ENCODE results near the gene PDE4B.
"Not testable (repeated sequence)": the region's sequence is repeated elsewhere in the genome, so short reads cannot be mapped to it uniquely, and the experiment has no call there.

PDE4B gene

GRCh38 chr1:66055092-66055491 is 262.4 kb downstream of the PDE4B start:
- DNase-seq (ENCODE audit: low spot score): no peak

GRCh38 chr1:66057448-66057847 is 264.8 kb downstream of the PDE4B start:
- DNase-seq (ENCODE audit: low spot score): not testable (repeated sequence)

GRCh38 chr1:66058558-66058957 is 265.9 kb downstream of the PDE4B start:
- no peak for DNase-seq (ENCODE audit: low spot score)

- not testable (repeated sequence) for DNase-seq (ENCODE audit: low spot score)
Observed at GRCh38 chr1:66067219-66067618, 274.5 kb downstream of the PDE4B start.

GRCh38 chr1:66069976-66070876 is 277.5 kb downstream of the PDE4B start:
- DNase-seq (ENCODE audit: low spot score): no peak

- no peak for DNase-seq (ENCODE audit: low spot score)
Observed at GRCh38 chr1:66073388-66073787, 280.7 kb downstream of the PDE4B start.

GRCh38 chr1:66074147-66074546 is 281.5 kb downstream of the PDE4B start:
- no peak for DNase-seq (ENCODE audit: low spot score)

GRCh38 chr1:66078412-66078811 is 285.7 kb downstream of the PDE4B start:
- DNase-seq (ENCODE audit: low spot score): no peak

GRCh38 chr1:66083003-66083402 is 290.3 kb downstream of the PDE4B start:
- DNase-seq (ENCODE audit: low spot score): no peak

GRCh38 chr1:66084442-66084841 is 291.7 kb downstream of the PDE4B start:
- no peak for DNase-seq (ENCODE audit: low spot score)

- DNase-seq (ENCODE audit: low spot score): no peak
Observed at GRCh38 chr1:66085600-66085999, 292.9 kb downstream of the PDE4B start.

GRCh38 chr1:66088787-66089186 is 296.1 kb downstream of the PDE4B start:
- DNase-seq (ENCODE audit: low spot score): no peak

GRCh38 chr1:66090859-66091457 is 298.3 kb downstream of the PDE4B start:
- DNase-seq (ENCODE audit: low spot score): no peak

GRCh38 chr1:66095190-66095589 is 302.5 kb downstream of the PDE4B start:
- DNase-seq (ENCODE audit: low spot score): no peak

- not testable (repeated sequence) for DNase-seq (ENCODE audit: low spot score)
Observed at GRCh38 chr1:66100959-66101358, 308.3 kb downstream of the PDE4B start.

GRCh38 chr1:66104076-66104475 is 311.4 kb downstream of the PDE4B start:
- not testable (repeated sequence) for DNase-seq (ENCODE audit: low spot score)

- DNase-seq (ENCODE audit: low spot score): no peak
Observed at GRCh38 chr1:66108624-66109023, 315.9 kb downstream of the PDE4B start.

- no peak for DNase-seq (ENCODE audit: low spot score)
Observed at GRCh38 chr1:66112744-66113400, 320.2 kb downstream of the PDE4B start.

GRCh38 chr1:66119148-66119547 is 326.5 kb downstream of the PDE4B start:
- no peak for DNase-seq (ENCODE audit: low spot score)

- no peak for DNase-seq (ENCODE audit: low spot score)
Observed at GRCh38 chr1:66124670-66125069, 332.0 kb downstream of the PDE4B start.

- DNase-seq (ENCODE audit: low spot score): not testable (repeated sequence)
Observed at GRCh38 chr1:66128641-66129040, 335.9 kb downstream of the PDE4B start.

- DNase-seq (ENCODE audit: low spot score): no peak
Observed at GRCh38 chr1:66132324-66132723, 339.6 kb downstream of the PDE4B start.

- DNase-seq (ENCODE audit: low spot score): no peak
Observed at GRCh38 chr1:66134004-66134403, 341.3 kb downstream of the PDE4B start.

Data from activated CD4-positive, alpha-beta T cell treated with anti-CD3 and anti-CD28 coated beads, Interleukin-2, Interleukin-4, amounts not matched to agents 100 ng/mL and 50 ng/mL, durations not matched to agents 16 hours and 8 hours (primary cell).